ENCODE results near the gene ESPN. TPM values are rescaled to one million over a fixed set of nuclear protein-coding genes. Genes with fewer than 3 reads are reported as not detected.
A peak's percentile ranks its signal among the peaks of the same experiment; 100 is the strongest.
"Not testable (repeated sequence)": the region's sequence is repeated elsewhere in the genome, so short reads cannot be mapped to it uniquely, and the experiment has no call there.

The ESPN gene
- total RNA-seq, 2 experiments from 2014 or later = 0.14 to 0.55 TPM

DNA sequence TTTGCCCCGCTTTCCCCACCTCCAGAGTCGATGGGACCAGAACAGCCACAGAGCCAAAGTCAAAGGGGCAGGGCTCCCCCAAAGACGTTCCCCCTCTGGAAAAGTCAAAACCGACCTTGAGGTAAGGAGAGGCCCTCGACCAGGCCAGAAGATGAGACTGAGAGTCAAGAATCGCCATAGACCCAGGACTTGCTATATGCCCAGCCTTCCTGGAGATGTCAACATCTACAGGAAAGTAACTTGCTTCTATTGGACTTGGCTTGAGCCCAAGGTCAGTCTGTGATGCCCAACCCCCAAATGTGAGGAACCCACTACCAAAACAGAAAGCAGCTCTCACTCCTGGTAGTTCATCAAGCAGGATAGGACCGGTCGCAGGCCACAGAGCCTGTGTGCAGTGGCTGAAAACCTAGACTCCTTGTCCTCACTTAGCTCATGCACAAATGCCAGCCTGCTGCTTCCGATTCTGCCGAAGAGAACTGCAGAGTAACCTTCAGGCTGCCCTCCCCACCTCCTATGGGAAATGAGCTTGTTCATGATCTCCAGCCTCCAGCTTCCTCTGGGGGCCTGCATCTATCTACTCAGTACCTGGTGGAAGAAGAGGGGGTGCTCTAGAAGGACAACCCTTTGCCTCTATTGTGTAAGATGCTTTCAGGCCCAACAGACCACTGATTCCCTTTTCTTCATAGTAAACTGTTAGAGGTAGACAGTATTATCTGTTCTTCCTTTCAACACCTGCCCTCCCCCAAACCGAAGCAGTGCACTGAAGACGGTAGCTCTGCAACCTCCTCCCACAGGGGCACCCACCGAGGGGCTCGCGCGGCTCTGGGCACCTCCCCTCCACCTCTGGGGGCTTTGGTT is 32.4 kb upstream of the ESPN start:
- ChIA-PET CTCF (interaction anchor here (0.7 to 4.4 kb wide), 5 partner anchors 10 to 145 kb away, joined by 3 to 16 read pairs (median 6); no protein-coding TSS in a partner anchor), POLR2A (interaction anchor here (1.7 kb wide), 1 partner anchor 34 kb away, joined by 4 read pairs; no protein-coding TSS in a partner anchor)
- intact Hi-C loops (cut with DNase I, micrococcal nuclease) = loop anchor here (2.0 kb wide), 2 partner anchors 33 to 163 kb away; partner anchors contain the start of genes NOL9 (in 1 of the 2) and TAS1R1 (in 1 of the 2)
- H3K27me3 Mint-ChIP-seq = no peaks in the 10 kb centered on the region
- H3K4me1 Mint-ChIP-seq = peaks cover 28% of the 10 kb centered on the region
- peak overlapping the region; percentile 51 for H3K27ac Mint-ChIP-seq
- H3K9me3 Mint-ChIP-seq (ENCODE audit: low read depth) = no peaks in the 10 kb centered on the region
- ATAC-seq = no peak
- H3K36me3 Mint-ChIP-seq (ENCODE audit: low read depth) = peaks cover 5% of the 10 kb centered on the region
- H3K4me3 Mint-ChIP-seq = peak overlapping the region; percentile 83
- peak; percentile 38 for DNase-seq

DNA sequence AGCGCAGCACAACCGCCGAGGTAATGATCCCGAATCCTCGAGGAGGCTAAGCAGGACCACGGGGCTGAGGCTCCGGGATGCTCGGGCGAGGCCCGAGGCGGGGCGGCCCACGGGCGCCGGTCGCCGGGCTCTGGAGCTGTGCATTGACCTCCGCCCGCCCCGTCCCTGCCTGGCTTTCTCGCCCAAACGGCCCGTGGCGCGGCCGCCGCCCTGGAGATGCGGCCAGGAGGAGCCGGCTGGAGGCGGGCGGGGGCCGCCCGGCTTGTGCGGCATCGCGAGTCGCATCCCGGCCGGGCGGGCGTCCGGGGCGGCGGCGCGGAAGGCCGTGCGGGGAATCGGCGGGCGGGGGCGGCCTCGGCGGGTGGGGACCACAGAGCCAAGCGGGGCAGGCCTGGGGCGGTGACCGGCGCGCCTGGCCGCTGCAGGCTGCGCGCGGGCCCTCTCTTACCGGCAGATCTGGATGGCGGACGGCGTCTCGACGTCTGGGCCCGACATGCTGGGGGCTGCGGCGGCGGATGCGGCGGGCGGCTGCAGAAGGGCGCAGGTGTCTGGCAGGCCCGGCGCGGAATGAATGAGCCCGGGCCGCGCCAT is 31.7 kb upstream of the ESPN start:
- Mint-ChIP-seq H3K36me3 (ENCODE audit: low read depth) (peaks cover 5% of the 10 kb centered on the region), H3K27ac (peak overlapping the region; percentile 77), H3K4me3 (peak overlapping the region; percentile 83), H3K9me3 (ENCODE audit: low read depth) (no peaks in the 10 kb centered on the region), H3K4me1 (peaks cover 28% of the 10 kb centered on the region), H3K27me3 (no peaks in the 10 kb centered on the region)
- no peak for DNase-seq
- intact Hi-C loops (cut with DNase I, micrococcal nuclease) = loop anchor here (1.0 to 2.0 kb wide), 18 partner anchors 28 to 401 kb away; partner anchors contain the start of genes CAMTA1 (in 1 of the 2), DNAJC11 (in 1 of the 2), NOL9 (in 1 of the 2) and NPHP4 (in 1 of the 2)
- ATAC-seq = no peak
- POLR2A ChIA-PET = interaction anchor here (1.0 to 1.7 kb wide), 2 partner anchors 9 to 34 kb away, joined by 4 read pairs; no protein-coding TSS in a partner anchor
- CTCF ChIA-PET = interaction anchor here (1.9 to 4.4 kb wide), 3 partner anchors 28 to 146 kb away, joined by 7 to 16 read pairs (median 9); no protein-coding TSS in a partner anchor

DNA sequence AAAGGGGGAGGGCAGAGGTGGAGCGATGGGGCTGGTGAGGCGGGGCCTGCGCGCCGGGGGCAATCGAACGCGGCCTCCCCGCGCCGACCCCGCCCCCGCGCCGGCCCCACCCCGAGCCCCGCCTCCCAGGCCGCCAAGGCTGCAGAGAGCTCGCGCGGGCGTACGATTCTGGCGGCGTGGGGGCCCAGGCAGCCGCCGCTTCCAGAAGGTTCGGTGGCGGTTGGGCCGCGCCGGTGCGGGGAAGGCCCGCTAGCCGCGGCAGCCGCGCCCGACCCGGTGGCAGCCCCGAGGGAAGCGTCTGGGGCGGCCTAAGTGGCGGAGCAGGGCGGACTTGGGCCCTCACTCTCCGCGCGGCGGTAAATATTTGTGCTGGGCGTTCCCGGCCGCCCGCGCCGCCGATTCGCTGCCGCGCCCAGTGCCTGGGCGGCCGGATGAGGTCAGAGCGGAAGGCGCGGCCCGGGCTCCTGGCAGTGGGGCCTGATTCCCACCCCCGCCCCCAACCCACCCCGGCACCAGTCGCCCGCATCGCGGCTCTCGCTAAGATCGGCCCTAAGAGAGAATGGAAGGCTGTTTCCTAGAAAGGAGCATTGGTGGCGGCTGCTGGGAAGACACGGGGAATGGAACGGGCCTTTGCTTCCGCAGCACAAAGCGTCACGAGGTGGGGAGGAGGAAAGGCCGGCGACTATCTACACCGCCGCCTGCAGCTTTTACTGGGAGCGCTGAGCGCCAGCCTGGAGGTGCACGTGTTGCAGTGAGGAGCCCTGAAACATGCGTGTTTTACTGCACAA is 31.0 kb upstream of the ESPN start, which contains the start of gene ACOT7:
Gene ACOT7 (minus strand): TSS at position 368 of the 788 bp plus-strand sequence. CDS start 368 bp downstream, outside the sequence.
- H3K4me3 Mint-ChIP-seq = peak within 1 kb of the TSS; percentile 83
- peak; percentile 97 for DNase-seq

DNA sequence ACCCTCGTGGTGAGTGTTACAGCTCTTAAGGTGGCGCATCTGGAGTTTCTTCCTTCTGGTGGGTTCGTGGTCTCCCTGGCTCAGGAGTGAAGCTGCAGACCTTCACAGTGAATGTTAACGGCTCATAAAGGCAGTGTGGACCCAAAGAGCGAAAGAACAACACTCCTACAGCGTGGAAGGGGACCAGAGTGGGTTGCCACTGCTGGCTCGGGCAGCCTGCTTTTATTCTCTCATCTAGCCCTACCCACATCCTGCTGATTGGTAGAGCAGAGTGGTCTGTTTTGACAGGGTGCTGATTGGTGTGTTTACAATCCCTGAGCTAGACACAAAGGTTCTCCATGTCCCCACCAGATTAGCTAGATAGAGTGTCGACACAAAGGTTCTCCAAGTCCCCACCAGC is 29.4 kb upstream of the ESPN start:
- Mint-ChIP-seq H3K27ac (peak overlapping the region; percentile 79), H3K4me1 (peaks cover 26% of the 10 kb centered on the region), H3K4me3 (peak overlapping the region; percentile 29)
- DNase-seq; H3K27me3 Mint-ChIP-seq; ATAC-seq; H3K36me3 Mint-ChIP-seq (ENCODE audit: low read depth); H3K9me3 Mint-ChIP-seq (ENCODE audit: low read depth); intact Hi-C loops (cut with DNase I, micrococcal nuclease): not testable (repeated sequence)
- POLR2A ChIA-PET = interaction anchor here (1.1 kb wide), 1 partner anchor 37 kb away, joined by 4 read pairs; no protein-coding TSS in a partner anchor
- CTCF ChIA-PET = interaction anchor here (0.8 to 4.4 kb wide), 5 partner anchors 10 to 148 kb away, joined by 3 to 16 read pairs (median 5); no protein-coding TSS in a partner anchor

More for the DNA sequence above, 31.0 kb upstream of the ESPN start, which contains the start of gene ACOT7:
- Mint-ChIP-seq H3K27ac (peak within 1 kb of the TSS; percentile 95), H3K27me3 (no peaks in the 10 kb centered on the region), H3K9me3 (ENCODE audit: low read depth) (no peaks in the 10 kb centered on the region), H3K36me3 (ENCODE audit: low read depth) (peaks cover 5% of the 10 kb centered on the region), H3K4me1 (peaks cover 28% of the 10 kb centered on the region)
- intact Hi-C loops (cut with DNase I, micrococcal nuclease) = loop anchor here (1.0 to 2.0 kb wide), 18 partner anchors 28 to 401 kb away; partner anchors contain the start of genes CAMTA1 (in 1 of the 2), DNAJC11 (in 1 of the 2), NOL9 (in 1 of the 2) and NPHP4 (in 1 of the 2)
- ChIA-PET POLR2A (interaction anchor here (0.6 to 1.7 kb wide), 3 partner anchors 9 to 209 kb away, joined by 3 to 4 read pairs (median 4); no protein-coding TSS in a partner anchor), CTCF (interaction anchor here (0.8 to 4.4 kb wide), 8 partner anchors 11 to 291 kb away, joined by 3 to 16 read pairs (median 5); no protein-coding TSS in a partner anchor)
- ATAC-seq = peak; percentile 91

DNA sequence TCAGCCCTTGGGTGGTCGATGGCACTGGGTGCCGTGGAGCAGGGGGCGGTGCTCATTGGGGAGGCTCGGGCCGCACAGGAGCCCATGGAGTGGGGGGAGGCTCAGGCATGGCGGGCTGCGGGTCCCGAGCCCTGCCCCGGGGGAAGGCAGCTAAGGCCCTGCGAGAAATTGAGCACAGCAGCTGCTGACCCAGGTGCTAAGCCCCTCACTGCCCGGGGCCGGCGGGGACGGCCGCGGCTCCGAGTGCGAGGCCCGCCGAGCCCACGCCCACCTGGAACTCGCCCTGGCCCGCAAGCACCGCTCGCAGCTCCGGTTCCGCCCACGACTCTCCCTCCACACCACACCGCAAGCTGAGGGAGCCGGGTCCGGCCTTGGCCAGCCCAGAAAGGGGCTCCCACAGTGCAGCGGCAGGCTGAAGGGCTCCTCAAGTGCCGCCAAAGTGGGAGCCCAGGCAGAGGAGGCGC is 28.8 kb upstream of the ESPN start:
- peaks cover 26% of the 10 kb centered on the region for H3K4me1 Mint-ChIP-seq
- DNase-seq; H3K9me3 Mint-ChIP-seq (ENCODE audit: low read depth); H3K4me3 Mint-ChIP-seq; H3K27ac Mint-ChIP-seq; H3K36me3 Mint-ChIP-seq (ENCODE audit: low read depth); POLR2A ChIA-PET; CTCF ChIA-PET; ATAC-seq; H3K27me3 Mint-ChIP-seq: not testable (repeated sequence)
- intact Hi-C loops (cut with DNase I, micrococcal nuclease) = loop anchor here in 1 of 2 experiments (2.0 kb wide), 2 partner anchors 47 to 149 kb away; no protein-coding TSS in a partner anchor

DNA sequence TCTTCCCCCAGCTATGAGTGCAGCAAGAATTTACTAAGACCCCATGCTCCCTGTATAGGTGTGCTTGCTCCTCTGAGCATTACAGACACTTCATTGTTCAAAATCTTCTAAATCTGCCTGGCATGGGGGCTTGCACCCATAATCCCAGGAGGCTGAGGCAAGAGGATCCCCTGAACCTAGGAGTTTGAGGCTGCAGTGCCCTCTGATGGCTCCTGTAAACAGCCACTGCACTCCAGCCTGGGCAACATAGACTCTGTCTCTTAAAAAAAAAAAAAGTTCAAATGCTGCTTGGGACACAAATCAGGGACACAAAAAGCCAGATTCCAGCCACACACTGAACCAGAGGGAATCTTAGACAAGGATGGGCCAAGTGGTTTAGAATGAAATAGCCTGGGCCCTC is 27.6 kb upstream of the ESPN start:
- H3K4me3 Mint-ChIP-seq = no peak overlapping the region
- no peak overlapping the region for H3K27ac Mint-ChIP-seq
- DNase-seq = peak; percentile 35
- H3K9me3 Mint-ChIP-seq (ENCODE audit: low read depth) = no peaks in the 10 kb centered on the region
- CTCF ChIA-PET = interaction anchor here (1.0 to 1.2 kb wide), 2 partner anchors 149 to 151 kb away, joined by 3 to 5 read pairs; no protein-coding TSS in a partner anchor
- intact Hi-C loops (cut with DNase I, micrococcal nuclease) = loop anchor here in 1 of 2 experiments (2.0 kb wide), 2 partner anchors 48 to 150 kb away; no protein-coding TSS in a partner anchor
- POLR2A ChIA-PET = interaction anchor here (1.0 kb wide), 1 partner anchor 47 kb away, joined by 3 read pairs; no protein-coding TSS in a partner anchor
- H3K27me3 Mint-ChIP-seq = no peaks in the 10 kb centered on the region
- peaks cover 19% of the 10 kb centered on the region for H3K4me1 Mint-ChIP-seq
- ATAC-seq = no peak
- peaks cover 5% of the 10 kb centered on the region for H3K36me3 Mint-ChIP-seq (ENCODE audit: low read depth)

DNA sequence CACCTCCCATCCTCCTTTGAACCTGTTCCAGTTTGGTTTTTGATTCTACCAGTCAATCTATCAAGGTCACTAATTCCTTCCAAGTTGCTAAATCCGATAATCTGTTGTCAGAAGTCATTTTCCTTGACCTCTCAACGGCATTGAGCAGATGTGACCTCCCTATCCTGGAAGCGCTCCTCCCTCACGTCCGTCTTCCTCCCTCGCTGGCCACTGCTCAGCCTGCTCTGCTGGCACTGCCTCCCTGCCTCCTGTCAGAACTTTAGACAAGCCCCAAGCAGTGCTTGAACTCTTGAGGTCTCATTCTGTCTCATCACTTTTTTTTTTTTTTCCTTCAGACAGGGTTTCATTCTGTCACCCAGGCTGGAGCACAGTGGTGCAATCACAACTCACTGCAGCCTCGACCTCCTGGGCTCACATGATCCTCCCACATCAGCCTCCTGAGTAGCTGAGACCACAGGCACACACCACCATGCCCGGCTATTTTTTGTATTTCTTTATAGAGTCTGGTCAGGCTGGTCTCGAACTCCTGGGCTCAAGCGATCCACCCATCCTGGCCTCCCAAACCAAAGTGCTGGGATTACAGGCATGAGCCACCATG is 26.6 kb upstream of the ESPN start:
- Mint-ChIP-seq H3K4me1 (peaks cover 14% of the 10 kb centered on the region), H3K9me3 (ENCODE audit: low read depth) (no peaks in the 10 kb centered on the region), H3K36me3 (ENCODE audit: low read depth) (no peaks in the 10 kb centered on the region), H3K27me3 (no peaks in the 10 kb centered on the region), H3K4me3 (no peak overlapping the region), H3K27ac (no peak overlapping the region)
- ChIA-PET CTCF (interaction anchor here (1.0 to 1.6 kb wide), 7 partner anchors 10 to 151 kb away, joined by 3 to 7 read pairs (median 3); no protein-coding TSS in a partner anchor), POLR2A (interaction anchor here (1.0 kb wide), 1 partner anchor 48 kb away, joined by 3 read pairs; no protein-coding TSS in a partner anchor)
- DNase-seq (no peak), ATAC-seq (no peak)
- intact Hi-C loops (cut with DNase I, micrococcal nuclease) = loop anchor here in 1 of 2 experiments (2.0 kb wide), 2 partner anchors 49 to 151 kb away; no protein-coding TSS in a partner anchor

DNA sequence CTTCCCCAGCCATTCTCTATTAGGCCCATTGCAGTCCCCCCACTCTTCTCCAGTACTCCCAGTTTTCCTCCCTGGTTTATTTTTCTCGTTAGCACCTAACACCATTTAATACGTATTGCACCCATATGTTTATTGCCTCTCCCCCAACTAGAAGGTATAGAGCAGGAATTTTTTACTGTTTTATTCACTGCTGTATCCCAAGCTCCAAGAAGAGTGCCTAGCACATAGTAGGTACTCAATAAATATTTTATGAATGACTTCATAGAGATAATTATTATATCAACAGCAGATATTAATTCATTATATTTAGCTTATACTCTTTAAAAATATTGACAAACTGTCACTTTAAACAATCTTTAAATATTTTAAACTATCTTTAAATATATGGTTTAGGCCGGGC is 25.3 kb upstream of the ESPN start:
- CTCF ChIA-PET = interaction anchor here (0.9 to 1.9 kb wide), 6 partner anchors 15 to 51 kb away, joined by 3 to 7 read pairs (median 4); no protein-coding TSS in a partner anchor
- Mint-ChIP-seq H3K4me3 (no peak overlapping the region), H3K9me3 (ENCODE audit: low read depth) (no peaks in the 10 kb centered on the region), H3K27ac (no peak overlapping the region), H3K36me3 (ENCODE audit: low read depth) (no peaks in the 10 kb centered on the region), H3K27me3 (peaks cover 2% of the 10 kb centered on the region), H3K4me1 (peaks cover 9% of the 10 kb centered on the region)
- POLR2A ChIA-PET = no interaction called here
- DNase-seq (no peak), ATAC-seq (no peak)
- intact Hi-C loops (cut with DNase I, micrococcal nuclease) = no loop called here

DNA sequence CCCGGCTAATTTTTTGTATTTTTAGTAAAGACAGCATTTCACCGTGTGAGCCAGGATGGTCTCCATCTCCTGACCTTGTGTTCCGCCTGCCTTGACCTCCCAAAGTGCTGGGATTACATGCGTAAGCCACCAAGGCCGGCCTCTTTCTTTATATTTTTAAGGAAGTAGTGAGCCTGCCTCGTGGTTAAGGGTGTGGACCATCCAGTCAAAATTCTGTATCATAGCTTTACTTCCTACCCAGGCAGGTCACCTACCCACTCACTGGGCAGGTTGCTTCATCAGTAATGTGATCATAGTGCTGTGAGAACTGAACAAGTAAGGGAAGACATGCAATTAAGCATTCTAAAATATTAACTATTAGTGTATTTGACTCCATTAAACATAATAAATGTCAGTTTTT is 22.9 kb upstream of the ESPN start:
- Mint-ChIP-seq H3K36me3 (ENCODE audit: low read depth) (no peaks in the 10 kb centered on the region), H3K27ac (no peak overlapping the region), H3K4me1 (no peaks in the 10 kb centered on the region), H3K9me3 (ENCODE audit: low read depth) (no peaks in the 10 kb centered on the region), H3K27me3 (peaks cover 2% of the 10 kb centered on the region), H3K4me3 (no peak overlapping the region)
- ATAC-seq = no peak
- ChIA-PET POLR2A (no interaction called here), CTCF (interaction anchor here (0.6 to 4.9 kb wide), 9 partner anchors 20 to 388 kb away, joined by 3 to 40 read pairs (median 3); no protein-coding TSS in a partner anchor)
- intact Hi-C loops (cut with DNase I, micrococcal nuclease) = no loop called here
- no peak for DNase-seq
